Testis (tissue), 3 donors: ENCODE results near the gene MGLL. TPM values are rescaled to one million over a fixed set of nuclear protein-coding genes. Genes with fewer than 3 reads are reported as not detected.

Experiments
- DNase-seq: peaks from one replicate; pipeline ENCODE4 v3.0.0-alpha.2; 2019
- H3K27ac ChIP-seq, 2 donors: fragments of 200-600 bp; sonication (generic); one replicate each; pipeline ENCODE4 v1.5.1; 2019
- H3K27me3 ChIP-seq: fragments of 200-600 bp; sonication (generic); one replicate; pipeline ENCODE4 v1.5.1; 2019
- H3K36me3 ChIP-seq: fragments of 200-600 bp; sonication (generic); one replicate; pipeline ENCODE4 v1.5.1; 2017; ENCODE audit warnings: low read depth; ENCODE audit errors: missing control alignments
- H3K4me1 ChIP-seq: fragments of 200-600 bp; sonication (generic); one replicate; pipeline ENCODE4 v1.5.1; 2019
- H3K4me3 ChIP-seq, 2 donors: fragments of 200-600 bp; sonication (generic); one replicate each; pipeline ENCODE4 v1.5.1; 2017 to 2019
- H3K9me3 ChIP-seq: fragments of 200-600 bp; sonication (generic); one replicate; pipeline ENCODE4 v1.5.1; 2017
- CTCF ChIP-seq, 3 experiments: fragments of 450-650 bp in 2 of 3; fragments of 200-600 bp in 1 of 3; sonication (generic) in 1 of 3; IDR thresholded peaks; one replicate each; pipeline ENCODE4 v1.5.1; 2016 to 2019; ENCODE audit warnings: antibody characterized with exemption in 3 of 3, mild to moderate bottlenecking in 2 of 3, moderate library complexity in 1 of 3
- POLR2A ChIP-seq: fragments of 450-650 bp; IDR thresholded peaks from one replicate; pipeline ENCODE4 v1.6.1; 2017; ENCODE audit warnings: antibody characterized with exemption, mild to moderate bottlenecking, moderate library complexity
- WGBS, 2 donors: methylation state at CpG; one replicate each; pipeline ENCODE4 v1.1.5; 2018; 5-methylcytosine and 5-hydroxymethylcytosine counted together
- intact Hi-C: fragments of 100-400 bp; cut with DNase I; formaldehyde crosslinking; loops from one replicate; pipeline ENCODE4 v1.15.1; 2023; ENCODE audit warnings: low total_unique reads
- polyA plus RNA-seq: library from polyadenylated mRNA; stranded (reverse); fragments of 350-450 nt; fragmentation: Illumina TruSeq; extraction: RNeasy Lipid Tissue Mini Kit (QIAGEN cat#74804); gene quantifications from one replicate; pipeline ENCODE4 v1.2.3, GENCODE V29; 2014; ENCODE audit warnings: low read depth, low replicate concordance; ENCODE audit not compliant: insufficient read depth
- total RNA-seq, 2 donors: library from RNA; depleted of rRNA; stranded (reverse); fragments of >200 nt; gene quantifications; one replicate each; pipeline ENCODE4 v1.2.3, GENCODE V29; 2016

MGLL gene
- total and polyA plus RNA-seq, 3 donors from 2014 or later, result 18.3 to 26.0 (median 19.2) TPM

GRCh38 chr3:127815001-127815400 is 7.3 kb downstream of the MGLL start:
- H3K27me3 ChIP-seq, result no peaks in the 10 kb centered on the region
- intact Hi-C loops, result no loop called here
- no peaks in the 10 kb centered on the region for H3K4me1 ChIP-seq
- WGBS, 2 donors, result 79 to 90% methylated on average over 7 of the region's 7 CpGs
- no peaks in the 10 kb centered on the region for H3K36me3 ChIP-seq
- H3K4me3 ChIP-seq, result no peak overlapping the region
- no peak for TF ChIP-seq CTCF (IDR thresholded peaks at IDR 0.05)
- no peak for TF ChIP-seq POLR2A
- DNase-seq, result no peak
- H3K9me3 ChIP-seq, result no peaks in the 10 kb centered on the region
- H3K27ac ChIP-seq, result peak overlapping the region in 1 of 2 donors; percentile 25

- Histone ChIP-seq H3K27me3 (no peaks in the 10 kb centered on the region), H3K9me3 (no peaks in the 10 kb centered on the region), H3K4me3 (no peak overlapping the region), H3K4me1 (no peaks in the 10 kb centered on the region), H3K36me3 (no peaks in the 10 kb centered on the region), H3K27ac (no peak overlapping the region)
- 42 to 60% methylated on average over 2 of the region's 2 CpGs for WGBS, 2 donors
- TF ChIP-seq POLR2A (no peak), CTCF (IDR thresholded peaks at IDR 0.05) (no peak)
- DNase-seq, result no peak
- intact Hi-C loops, result no loop called here
These were observed 8.0 kb downstream of the MGLL start for GRCh38 chr3:127814325-127814781.

GRCh38 chr3:127812151-127812550 is 10.2 kb downstream of the MGLL start:
- intact Hi-C loops, result no loop called here
- no peak overlapping the region for H3K27ac ChIP-seq
- H3K36me3 ChIP-seq, result no peaks in the 10 kb centered on the region
- no peak for TF ChIP-seq CTCF (IDR thresholded peaks at IDR 0.05)
- no peak for TF ChIP-seq POLR2A
- H3K27me3 ChIP-seq, result no peaks in the 10 kb centered on the region
- H3K4me1 ChIP-seq, result no peaks in the 10 kb centered on the region
- DNase-seq, result no peak
- H3K9me3 ChIP-seq, result no peaks in the 10 kb centered on the region
- no peak overlapping the region for H3K4me3 ChIP-seq

GRCh38 chr3:127811717-127812116 is 10.6 kb downstream of the MGLL start:
- H3K36me3 ChIP-seq, result no peaks in the 10 kb centered on the region
- no peaks in the 10 kb centered on the region for H3K27me3 ChIP-seq
- intact Hi-C loops, result no loop called here
- H3K27ac ChIP-seq, result no peak overlapping the region
- H3K9me3 ChIP-seq, result no peaks in the 10 kb centered on the region
- DNase-seq, result no peak
- H3K4me3 ChIP-seq, result no peak overlapping the region
- no peaks in the 10 kb centered on the region for H3K4me1 ChIP-seq
- 86 to 96% methylated on average over 3 of the region's 3 CpGs for WGBS, 2 donors
- TF ChIP-seq CTCF (IDR thresholded peaks at IDR 0.05) (no peak), POLR2A (no peak)

GRCh38 chr3:127809611-127810010 is 12.7 kb downstream of the MGLL start:
- Histone ChIP-seq H3K4me1 (no peaks in the 10 kb centered on the region), H3K27me3 (no peaks in the 10 kb centered on the region), H3K36me3 (no peaks in the 10 kb centered on the region), H3K27ac (no peak overlapping the region), H3K4me3 (no peak overlapping the region), H3K9me3 (no peaks in the 10 kb centered on the region)
- no peak for TF ChIP-seq POLR2A
- TF ChIP-seq CTCF (IDR thresholded peaks at IDR 0.05), result no peak
- no peak for DNase-seq
- intact Hi-C loops, result no loop called here
- 91% methylated on average over 2 of the region's 2 CpGs for WGBS, 2 donors
